ENCODE results near the gene KCNF1.
"Not testable (repeated sequence)": the region's sequence is repeated elsewhere in the genome, so short reads cannot be mapped to it uniquely, and the experiment has no call there.

The KCNF1 gene

GRCh38 chr2:10947446-10948187 is 35.9 kb downstream of the KCNF1 start:
- DNase-seq = no peak

GRCh38 chr2:10948188-10948564 is 36.4 kb downstream of the KCNF1 start:
- no peak for DNase-seq

GRCh38 chr2:10948606-10949230 is 37.0 kb downstream of the KCNF1 start:
- DNase-seq = no peak

- no peak for DNase-seq
Observed at GRCh38 chr2:10949835-10950234, 38.1 kb downstream of the KCNF1 start.

- DNase-seq = no peak
Observed at GRCh38 chr2:10951558-10952414, 40.1 kb downstream of the KCNF1 start.

- DNase-seq = no peak
Observed at GRCh38 chr2:10954416-10954815, 42.7 kb downstream of the KCNF1 start.

- no peak for DNase-seq
Observed at GRCh38 chr2:10954856-10955818, 43.4 kb downstream of the KCNF1 start.

GRCh38 chr2:10956006-10956790 is 44.5 kb downstream of the KCNF1 start:
- DNase-seq = no peak

- DNase-seq = no peak
Observed at GRCh38 chr2:10957391-10957790, 45.7 kb downstream of the KCNF1 start.

- not testable (repeated sequence) for DNase-seq
Observed at GRCh38 chr2:10958452-10958851, 46.7 kb downstream of the KCNF1 start.

- DNase-seq = no peak
Observed at GRCh38 chr2:10960606-10961489, 49.1 kb downstream of the KCNF1 start.

- no peak for DNase-seq
Observed at GRCh38 chr2:10961490-10961875, 49.7 kb downstream of the KCNF1 start.

- DNase-seq = no peak
Observed at GRCh38 chr2:10962004-10962403, 50.3 kb downstream of the KCNF1 start.

GRCh38 chr2:10963155-10963554 is 51.4 kb downstream of the KCNF1 start:
- no peak for DNase-seq
